ENCODE measurements around the gene TSPAN4.
A peak's percentile ranks its signal among the peaks of the same experiment; 100 is the strongest.

The TSPAN4 gene

GRCh38 chr11:827146-827896 lies 15.3 kb upstream of the TSPAN4 start:
- peaks cover 32% of the 10 kb centered on the region for H3K4me1 Mint-ChIP-seq
- H3K4me3 Mint-ChIP-seq: peak overlapping the region; percentile 65
- peaks cover 10% of the 10 kb centered on the region for H3K27me3 Mint-ChIP-seq
- no peaks in the 10 kb centered on the region for H3K36me3 Mint-ChIP-seq
- H3K9me3 Mint-ChIP-seq: no peaks in the 10 kb centered on the region
- H3K27ac Mint-ChIP-seq: peak overlapping the region; percentile 6

GRCh38 chr11:827897-828192 lies 14.8 kb upstream of the TSPAN4 start, which contains the start of gene CRACR2B:
Gene CRACR2B, plus strand, starts transcription at chr11:827919. Its CDS starts 689 bp downstream, at chr11:828608.
- Mint-ChIP-seq H3K27me3 (peaks cover 10% of the 10 kb centered on the region), H3K27ac (peak within 1 kb of the TSS; percentile 6), H3K4me1 (peaks cover 32% of the 10 kb centered on the region), H3K36me3 (no peaks in the 10 kb centered on the region), H3K4me3 (peak within 1 kb of the TSS; percentile 65), H3K9me3 (no peaks in the 10 kb centered on the region)

- H3K36me3 Mint-ChIP-seq: no peaks in the 10 kb centered on the region
- peaks cover 10% of the 10 kb centered on the region for H3K27me3 Mint-ChIP-seq
- peak overlapping the region; percentile 35 for H3K27ac Mint-ChIP-seq
- H3K4me3 Mint-ChIP-seq: peak overlapping the region; percentile 65
- peaks cover 32% of the 10 kb centered on the region for H3K4me1 Mint-ChIP-seq
- H3K9me3 Mint-ChIP-seq: no peaks in the 10 kb centered on the region
These were observed 14.0 kb upstream of the TSPAN4 start for GRCh38 chr11:828506-829175.

GRCh38 chr11:829176-829846 lies 13.3 kb upstream of the TSPAN4 start:
- Mint-ChIP-seq H3K36me3 (no peaks in the 10 kb centered on the region), H3K27me3 (peaks cover 10% of the 10 kb centered on the region), H3K4me3 (peak overlapping the region; percentile 39), H3K27ac (peak overlapping the region; percentile 35), H3K9me3 (no peaks in the 10 kb centered on the region), H3K4me1 (peaks cover 38% of the 10 kb centered on the region)

- Mint-ChIP-seq H3K9me3 (no peaks in the 10 kb centered on the region), H3K4me1 (peaks cover 39% of the 10 kb centered on the region), H3K27me3 (peaks cover 10% of the 10 kb centered on the region), H3K27ac (no peak overlapping the region), H3K36me3 (no peaks in the 10 kb centered on the region), H3K4me3 (peak overlapping the region; percentile 39)
These were observed 12.8 kb upstream of the TSPAN4 start for GRCh38 chr11:829847-830294.

- Mint-ChIP-seq H3K9me3 (no peaks in the 10 kb centered on the region), H3K27ac (no peak overlapping the region), H3K36me3 (no peaks in the 10 kb centered on the region), H3K27me3 (peaks cover 10% of the 10 kb centered on the region), H3K4me1 (peaks cover 39% of the 10 kb centered on the region), H3K4me3 (peak overlapping the region; percentile 39)
These were observed 12.1 kb upstream of the TSPAN4 start for GRCh38 chr11:830295-831117.

GRCh38 chr11:831118-831864 lies 11.4 kb upstream of the TSPAN4 start:
- H3K9me3 Mint-ChIP-seq: no peaks in the 10 kb centered on the region
- no peak overlapping the region for H3K27ac Mint-ChIP-seq
- no peaks in the 10 kb centered on the region for H3K36me3 Mint-ChIP-seq
- H3K4me3 Mint-ChIP-seq: peak overlapping the region; percentile 62
- peaks cover 39% of the 10 kb centered on the region for H3K4me1 Mint-ChIP-seq
- H3K27me3 Mint-ChIP-seq: peaks cover 10% of the 10 kb centered on the region

- peak overlapping the region; percentile 62 for H3K4me3 Mint-ChIP-seq
These were observed 10.6 kb upstream of the TSPAN4 start for GRCh38 chr11:831961-832528.

GRCh38 chr11:832529-833113 lies 10.0 kb upstream of the TSPAN4 start, which contains the start of gene CD151:
Gene CD151, plus strand, starts transcription at chr11:832952. Its CDS starts 3,118 bp downstream, at chr11:836070.
- H3K27ac Mint-ChIP-seq: no peak within 1 kb of the TSS
- H3K4me1 Mint-ChIP-seq: peaks cover 34% of the 10 kb centered on the region
- no peaks in the 10 kb centered on the region for H3K9me3 Mint-ChIP-seq
- H3K27me3 Mint-ChIP-seq: peaks cover 9% of the 10 kb centered on the region
- H3K4me3 Mint-ChIP-seq: peak within 1 kb of the TSS; percentile 62
- H3K36me3 Mint-ChIP-seq: no peaks in the 10 kb centered on the region

More at GRCh38 chr11:831961-832528, 10.6 kb upstream of the TSPAN4 start:
- Mint-ChIP-seq H3K27me3 (peaks cover 10% of the 10 kb centered on the region), H3K27ac (no peak overlapping the region), H3K36me3 (no peaks in the 10 kb centered on the region), H3K9me3 (no peaks in the 10 kb centered on the region), H3K4me1 (peaks cover 35% of the 10 kb centered on the region)

- peaks cover 5% of the 10 kb centered on the region for H3K27me3 Mint-ChIP-seq
- H3K9me3 Mint-ChIP-seq: no peaks in the 10 kb centered on the region
- no peak overlapping the region for H3K27ac Mint-ChIP-seq
- H3K4me1 Mint-ChIP-seq: peaks cover 28% of the 10 kb centered on the region
- H3K36me3 Mint-ChIP-seq: no peaks in the 10 kb centered on the region
- H3K4me3 Mint-ChIP-seq: peak overlapping the region; percentile 44
These were observed 9.4 kb upstream of the TSPAN4 start for GRCh38 chr11:833114-833791.

- H3K27me3 Mint-ChIP-seq: peaks cover 4% of the 10 kb centered on the region
- no peak overlapping the region for H3K27ac Mint-ChIP-seq
- H3K36me3 Mint-ChIP-seq: no peaks in the 10 kb centered on the region
- H3K9me3 Mint-ChIP-seq: no peaks in the 10 kb centered on the region
- H3K4me1 Mint-ChIP-seq: peaks cover 26% of the 10 kb centered on the region
- H3K4me3 Mint-ChIP-seq: peak overlapping the region; percentile 44
These were observed 8.8 kb upstream of the TSPAN4 start for GRCh38 chr11:833849-834311.

- H3K36me3 Mint-ChIP-seq: no peaks in the 10 kb centered on the region
- H3K27ac Mint-ChIP-seq: no peak overlapping the region
- no peak overlapping the region for H3K4me3 Mint-ChIP-seq
- peaks cover 18% of the 10 kb centered on the region for H3K4me1 Mint-ChIP-seq
- H3K9me3 Mint-ChIP-seq: no peaks in the 10 kb centered on the region
- H3K27me3 Mint-ChIP-seq: peaks cover 2% of the 10 kb centered on the region
These were observed 8.0 kb upstream of the TSPAN4 start for GRCh38 chr11:834371-835316.

GRCh38 chr11:836274-836673 lies 6.4 kb upstream of the TSPAN4 start:
- Mint-ChIP-seq H3K27ac (no peak overlapping the region), H3K27me3 (peaks cover 2% of the 10 kb centered on the region), H3K4me3 (no peak overlapping the region), H3K4me1 (peaks cover 24% of the 10 kb centered on the region), H3K36me3 (no peaks in the 10 kb centered on the region), H3K9me3 (no peaks in the 10 kb centered on the region)

Data from activated naive CD4-positive, alpha-beta T cell treated with anti-CD3 and anti-CD28 coated beads, Interleukin-2, amount 50 U/mL, for 24 hours (primary cell).